Esophagus squamous epithelium (tissue), 4 donors: ENCODE data around the gene CIZ1.

Source experiments
- CTCF ChIP-seq, 6 experiments: fragments of 450-650 bp in 4 of 6; fragments of 200-600 bp in 2 of 6; sonication (generic) in 2 of 6; IDR thresholded peaks; one replicate each; pipeline ENCODE4 v1.5.1; 2016 to 2019; ENCODE audit warnings: antibody characterized with exemption in 6 of 6, mild to moderate bottlenecking in 4 of 6, moderate library complexity in 4 of 6
- POLR2A ChIP-seq, 4 donors: fragments of 450-650 bp; IDR thresholded peaks; one replicate each; pipeline ENCODE4 v1.6.1; 2017; ENCODE audit warnings: antibody characterized with exemption in 4 of 4, mild to moderate bottlenecking in 4 of 4, moderate library complexity in 3 of 4

GRCh38 chr9:128164307-128164885, 27.0 kb downstream of the CIZ1 start:
- TF ChIP-seq POLR2A (IDR thresholded peaks at IDR 0.05) (no peak), CTCF (IDR thresholded peaks at IDR 0.05) (no peak)
